ENCODE data around the gene TAF4.

GRCh38 chr20:62044631-62045030 lies 21.1 kb downstream of the TAF4 start:
- TF ChIP-seq CTCF (tag by site-specific recombination; IDR thresholded peaks at IDR 0.05): no peak
- TF ChIP-seq AEBP2 (tag by site-specific recombination; IDR thresholded peaks at IDR 0.05; ENCODE audit: borderline replicate concordance): no peak

All from HEK293 (cell line).